HL-60 (cell line): Measurements from ENCODE around the gene TRIM32.

Experiments
- DNase-seq, 2 experiments: peaks; one replicate each; pipeline ENCODE4 v3.0.0-alpha.2; 2010 to 2020; ENCODE audit warnings: low read depth in 1 of 2, low spot score in 1 of 2
- H3K27ac ChIP-seq: fragments of 250-450 bp; sonication (Bioruptor Pico); replicated peaks from 2 replicates; pipeline ENCODE4 v1.5.1; 2020; ENCODE audit warnings: mild to moderate bottlenecking, moderate library complexity
- H3K27me3 ChIP-seq: fragments of 250-450 bp; sonication (Bioruptor Pico); 2 replicates; pipeline ENCODE4 v1.5.1; 2021; ENCODE audit warnings: mild to moderate bottlenecking, moderate library complexity; ENCODE audit not compliant: insufficient read depth, poor library complexity, severe bottlenecking
- H3K4me3 ChIP-seq: replicated peaks from 2 replicates; pipeline ENCODE4 v1.5.1; 2011; ENCODE audit warnings: mild to moderate bottlenecking, control low read depth, low read length; ENCODE audit not compliant: insufficient read depth
- CTCF ChIP-seq: IDR thresholded peaks from one replicate; pipeline ENCODE4 v1.5.1; 2011; ENCODE audit warnings: low read length, control low read depth, inconsistent platforms; ENCODE audit not compliant: insufficient read depth
- GABPA ChIP-seq: IDR thresholded peaks from 2 replicates; pipeline ENCODE4 v1.6.1; 2012; ENCODE audit warnings: low read depth
- POLR2AphosphoS5 ChIP-seq: IDR thresholded peaks from 2 replicates; pipeline ENCODE4 v1.6.1; 2012; ENCODE audit warnings: low read depth
- REST ChIP-seq: IDR thresholded peaks from 2 replicates; pipeline ENCODE4 v1.6.1; 2012; ENCODE audit warnings: low read depth; ENCODE audit not compliant: insufficient replicate concordance
- SPI1 ChIP-seq: IDR thresholded peaks from 2 replicates; pipeline ENCODE4 v1.6.1; 2012; ENCODE audit warnings: low read depth, mild to moderate bottlenecking, borderline replicate concordance

Gene TRIM32

DNA sequence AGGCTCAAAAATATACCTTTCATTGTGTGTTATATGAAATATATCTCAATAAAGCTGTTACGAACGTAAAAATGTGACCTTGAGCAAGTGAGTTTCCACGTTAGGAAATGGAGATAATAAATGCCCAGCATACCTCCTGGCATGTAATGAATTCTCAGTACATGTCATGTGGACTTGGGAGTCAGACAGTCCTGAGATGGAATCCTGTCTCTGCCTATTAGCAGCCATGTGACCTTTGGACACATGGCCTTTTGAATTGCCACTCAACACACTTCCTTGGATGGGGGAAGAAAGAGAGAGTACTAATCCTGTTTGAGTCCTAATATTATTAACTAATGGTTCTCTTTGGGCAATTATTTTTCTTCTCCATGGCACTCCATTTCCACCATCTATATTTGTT lies 25.7 kb downstream of the TRIM32 start:
- H3K4me3 ChIP-seq: no peak overlapping the region
- TF ChIP-seq GABPA (no peak), POLR2AphosphoS5 (no peak), REST (no peak), CTCF (no peak), SPI1 (no peak)
- no peak overlapping the region for H3K27ac ChIP-seq
- no peaks in the 10 kb centered on the region for H3K27me3 ChIP-seq
- DNase-seq: no peak

DNA sequence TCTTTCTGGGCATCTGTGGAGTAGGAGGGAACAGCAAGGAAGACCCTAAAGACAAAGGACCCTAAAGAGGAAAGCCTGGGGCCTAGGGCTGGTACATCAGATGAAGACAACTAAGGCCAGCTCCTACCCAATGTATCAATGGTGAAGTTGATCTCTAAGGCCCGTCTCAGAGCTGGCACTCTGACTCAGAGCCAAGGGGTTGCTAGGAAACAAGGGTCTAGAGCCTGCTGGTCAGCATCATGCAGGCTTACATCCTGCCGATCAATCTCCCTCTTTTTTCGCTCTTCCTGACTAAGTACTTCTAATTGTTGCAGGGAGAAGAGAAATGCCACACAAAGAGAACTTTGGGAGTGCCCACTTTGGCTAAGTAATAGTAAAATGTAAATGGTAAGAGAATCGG lies 26.2 kb downstream of the TRIM32 start:
- TF ChIP-seq SPI1 (no peak), REST (no peak), CTCF (no peak), POLR2AphosphoS5 (no peak), GABPA (no peak)
- Histone ChIP-seq H3K4me3 (no peak overlapping the region), H3K27me3 (no peaks in the 10 kb centered on the region), H3K27ac (no peak overlapping the region)
- no peak for DNase-seq

- Histone ChIP-seq H3K4me3 (no peak overlapping the region), H3K27ac (no peak overlapping the region)
- no peak for TF ChIP-seq GABPA
- no peak for TF ChIP-seq SPI1
- no peak for TF ChIP-seq REST
- no peak for TF ChIP-seq CTCF
- TF ChIP-seq POLR2AphosphoS5: no peak
Measured at GRCh38 chr9:116715751-116716150, 28.6 kb downstream of the TRIM32 start.

More at GRCh38 chr9:116715751-116716150, 28.6 kb downstream of the TRIM32 start:
- H3K27me3 ChIP-seq: no peaks in the 10 kb centered on the region
- no peak for DNase-seq
